Activated naive CD4-positive, alpha-beta T cell treated with anti-CD3 and anti-CD28 coated beads for 36 hours (primary cell): Measurements from ENCODE around the gene SYNRG. TPM values are rescaled to one million over a fixed set of nuclear protein-coding genes. Genes with fewer than 3 reads are reported as not detected.

Experiments
- CTCF ChIA-PET: fragments of 350-600 bp; sonication (Branson Sonifier 250); formaldehyde crosslinking; loops from one replicate; lab custom pipeline; 2021; ENCODE audit warnings: antibody characterized with exemption; lab: Charles Lee
- DNase-seq: peaks from one replicate; pipeline ENCODE4 v3.0.0-alpha.2; 2020
- H3K27ac Mint-ChIP-seq: one replicate; pipeline ENCODE4 v1.8.0; 2021; ENCODE audit warnings: mild to moderate bottlenecking, mixed read lengths
- H3K27me3 Mint-ChIP-seq: one replicate; pipeline ENCODE4 v1.8.0; 2021; ENCODE audit warnings: low read depth, mixed read lengths
- H3K36me3 Mint-ChIP-seq: one replicate; pipeline ENCODE4 v1.8.0; 2021; ENCODE audit warnings: low read depth, mixed read lengths
- H3K4me1 Mint-ChIP-seq: one replicate; pipeline ENCODE4 v1.8.0; 2021; ENCODE audit warnings: low read depth, mixed read lengths
- H3K4me3 Mint-ChIP-seq: one replicate; pipeline ENCODE4 v1.8.0; 2021; ENCODE audit warnings: mild to moderate bottlenecking, moderate library complexity, mixed read lengths
- H3K9me3 Mint-ChIP-seq: one replicate; pipeline ENCODE4 v1.8.0; 2021; ENCODE audit warnings: mixed read lengths
- intact Hi-C: fragments of 100-400 bp; cut with micrococcal nuclease; formaldehyde crosslinking; loops from one replicate; pipeline ENCODE4 v1.15.1; 2023
- microRNA-seq: library from miRNA; unstranded; fragments of <30 nt; microRNA quantifications from one replicate; pipeline ENCODE4 v1.2.0, GENCODE V29; 2022; ENCODE audit warnings: borderline microRNAs expressed, borderline replicate concordance
- total RNA-seq, 2 experiments: library from RNA; stranded (reverse); gene quantifications; one replicate each; pipeline ENCODE4 v1.2.3, GENCODE V29; 2021

Gene SYNRG
- total RNA-seq, 2 experiments from 2014 or later = 39.1 to 40.1 TPM

GRCh38 chr17:37478187-37478586 lies 131.0 kb downstream of the SYNRG start:
- H3K36me3 Mint-ChIP-seq = peaks cover 31% of the 10 kb centered on the region

GRCh38 chr17:37476431-37477120 lies 132.6 kb downstream of the SYNRG start:
- Mint-ChIP-seq H3K36me3 (peaks cover 37% of the 10 kb centered on the region), H3K9me3 (no peaks in the 10 kb centered on the region), H3K4me3 (no peak overlapping the region), H3K27me3 (no peaks in the 10 kb centered on the region), H3K4me1 (no peaks in the 10 kb centered on the region), H3K27ac (no peak overlapping the region)
- CTCF ChIA-PET = no interaction called here
- intact Hi-C loops = no loop called here
- DNase-seq = no peak

More at GRCh38 chr17:37478187-37478586, 131.0 kb downstream of the SYNRG start:
- no peaks in the 10 kb centered on the region for H3K9me3 Mint-ChIP-seq
- peaks cover 2% of the 10 kb centered on the region for H3K4me1 Mint-ChIP-seq
- intact Hi-C loops = no loop called here
- DNase-seq = no peak
- no peaks in the 10 kb centered on the region for H3K27me3 Mint-ChIP-seq
- no peak overlapping the region for H3K27ac Mint-ChIP-seq
- H3K4me3 Mint-ChIP-seq = no peak overlapping the region
- CTCF ChIA-PET = no interaction called here

- peaks cover 40% of the 10 kb centered on the region for H3K36me3 Mint-ChIP-seq
- no peaks in the 10 kb centered on the region for H3K4me1 Mint-ChIP-seq
- no peak overlapping the region for H3K4me3 Mint-ChIP-seq
- DNase-seq = no peak
- CTCF ChIA-PET = no interaction called here
- no peaks in the 10 kb centered on the region for H3K9me3 Mint-ChIP-seq
- intact Hi-C loops = no loop called here
- H3K27me3 Mint-ChIP-seq = no peaks in the 10 kb centered on the region
- no peak overlapping the region for H3K27ac Mint-ChIP-seq
Measured at GRCh38 chr17:37475731-37476420, 133.3 kb downstream of the SYNRG start.

GRCh38 chr17:37470181-37470580 lies 139.0 kb downstream of the SYNRG start:
- intact Hi-C loops = no loop called here
- H3K36me3 Mint-ChIP-seq = peaks cover 52% of the 10 kb centered on the region
- CTCF ChIA-PET = no interaction called here
- no peak overlapping the region for H3K4me3 Mint-ChIP-seq
- no peak overlapping the region for H3K27ac Mint-ChIP-seq
- no peaks in the 10 kb centered on the region for H3K9me3 Mint-ChIP-seq
- H3K27me3 Mint-ChIP-seq = no peaks in the 10 kb centered on the region
- DNase-seq = no peak
- H3K4me1 Mint-ChIP-seq = no peaks in the 10 kb centered on the region

GRCh38 chr17:37466471-37466870 lies 142.7 kb downstream of the SYNRG start:
- CTCF ChIA-PET = interaction anchor here (0.6 kb wide), 1 partner anchor 37 kb away, joined by 3 read pairs; no protein-coding TSS in a partner anchor
- peaks cover 51% of the 10 kb centered on the region for H3K36me3 Mint-ChIP-seq
- H3K9me3 Mint-ChIP-seq = no peaks in the 10 kb centered on the region
- no peak for DNase-seq
- no peak overlapping the region for H3K27ac Mint-ChIP-seq
- H3K27me3 Mint-ChIP-seq = no peaks in the 10 kb centered on the region
- peaks cover 3% of the 10 kb centered on the region for H3K4me1 Mint-ChIP-seq
- no peak overlapping the region for H3K4me3 Mint-ChIP-seq
- intact Hi-C loops = no loop called here

- Mint-ChIP-seq H3K27ac (no peak overlapping the region), H3K4me1 (peaks cover 5% of the 10 kb centered on the region), H3K27me3 (no peaks in the 10 kb centered on the region), H3K36me3 (peaks cover 46% of the 10 kb centered on the region), H3K4me3 (no peak overlapping the region), H3K9me3 (no peaks in the 10 kb centered on the region)
- no peak for DNase-seq
- intact Hi-C loops = no loop called here
- CTCF ChIA-PET = no interaction called here
Measured at GRCh38 chr17:37465069-37465616, 144.1 kb downstream of the SYNRG start.

Small RNA genes lying within 50 kb of the gene (microRNA-seq; reads per million reads assigned to microRNA genes)
- gene MIR378J = not detected

Other genes starting within 250 kb of the SYNRG start
- gene C17orf78, start 233.4 kb downstream of the SYNRG start, total RNA-seq = not detected
- 10 to 100 TPM; 52.6 to 59.8 TPM for gene ACACA, start 202.6 kb downstream of the SYNRG start, total RNA-seq
- gene TADA2A, start 202.5 kb downstream of the SYNRG start, total RNA-seq = 10 to 100 TPM; 27.3 to 29.5 TPM
- 1 to 10 TPM; 7.0 to 7.9 TPM for gene DUSP14, start 119.5 kb downstream of the SYNRG start, total RNA-seq
- 10 to 100 TPM; 18.5 to 20.2 TPM for gene DDX52, start 34.0 kb upstream of the SYNRG start, total RNA-seq
- not detected for gene HNF1B, start 135.6 kb upstream of the SYNRG start, total RNA-seq